Mesendoderm (in vitro differentiated cells): ENCODE data around the gene SLC35F3.

Experiments used
- DNase-seq: peaks from one replicate; pipeline ENCODE4 v3.0.0; 2013
- H2AK5ac ChIP-seq: 2 replicates; pipeline ENCODE4 v1.6.1; 2013; ENCODE audit warnings: low read length, inconsistent platforms
- H2BK120ac ChIP-seq: 2 replicates; pipeline ENCODE4 v1.6.1; 2013; ENCODE audit warnings: low read depth, mild to moderate bottlenecking, low read length, moderate library complexity, mixed read lengths
- H2BK15ac ChIP-seq: replicated peaks from 2 replicates; pipeline ENCODE4 v1.6.1; 2013; ENCODE audit warnings: low read depth, mild to moderate bottlenecking, moderate library complexity
- H2BK5ac ChIP-seq: 2 replicates; pipeline ENCODE4 v1.6.1; 2013; ENCODE audit warnings: low read length, inconsistent platforms
- H3K18ac ChIP-seq: 2 replicates; pipeline ENCODE4 v1.6.1; 2013; ENCODE audit warnings: mild to moderate bottlenecking, low read length, mixed read lengths
- H3K23ac ChIP-seq: one replicate; pipeline ENCODE4 v1.6.1; 2013; ENCODE audit warnings: low read length
- H3K27ac ChIP-seq: 2 replicates; pipeline ENCODE4 v1.5.1; 2013; ENCODE audit warnings: low read depth, mild to moderate bottlenecking, inconsistent platforms, low read length, moderate library complexity
- H3K27me3 ChIP-seq: 2 replicates; pipeline ENCODE4 v1.6.1; 2013; ENCODE audit warnings: low read length, control low read depth, mild to moderate bottlenecking, inconsistent platforms; ENCODE audit not compliant: insufficient read depth, poor library complexity
- H3K36me3 ChIP-seq: 2 replicates; pipeline ENCODE4 v1.6.1; 2013; ENCODE audit warnings: low read length, inconsistent platforms; ENCODE audit not compliant: control insufficient read depth, insufficient read depth
- H3K4ac ChIP-seq: one replicate; pipeline ENCODE4 v1.6.1; 2013; ENCODE audit warnings: low read depth, mild to moderate bottlenecking, low read length, moderate library complexity
- H3K4me1 ChIP-seq: 2 replicates; pipeline ENCODE4 v1.6.1; 2013; ENCODE audit warnings: low read depth, low read length, inconsistent platforms; ENCODE audit not compliant: control insufficient read depth
- H3K4me2 ChIP-seq: 2 replicates; pipeline ENCODE4 v1.6.1; 2013; ENCODE audit warnings: low read length
- H3K4me3 ChIP-seq: 2 replicates; pipeline ENCODE4 v1.5.1; 2013; ENCODE audit warnings: mild to moderate bottlenecking, low read length
- H3K56ac ChIP-seq: one replicate; pipeline ENCODE4 v1.6.1; 2013; ENCODE audit warnings: low read length
- H3K79me1 ChIP-seq: 2 replicates; pipeline ENCODE4 v1.6.1; 2013; ENCODE audit warnings: low read length, inconsistent platforms
- H3K79me2 ChIP-seq: 2 replicates; pipeline ENCODE4 v1.6.1; 2013; ENCODE audit warnings: mild to moderate bottlenecking, low read length; ENCODE audit not compliant: control insufficient read depth, insufficient read depth
- H3K9ac ChIP-seq: 2 replicates; pipeline ENCODE4 v1.6.1; 2013; ENCODE audit warnings: low read length, inconsistent platforms
- H4K5ac ChIP-seq: one replicate; pipeline ENCODE4 v1.6.1; 2013; ENCODE audit warnings: low read length
- H4K8ac ChIP-seq: one replicate; pipeline ENCODE4 v1.6.1; 2013; ENCODE audit warnings: low read depth, mild to moderate bottlenecking, control low read depth, low read length, moderate library complexity
- WGBS: extraction: QIAGEN DNeasy Blood & Tissue Kit; methylation state at CpG from one replicate; pipeline ENCODE4 v1.1.7; 2013; ENCODE audit warnings: low lambda C conversion rate, missing lambda C conversion rate; ENCODE audit not compliant: insufficient coverage; ENCODE audit errors: extremely low coverage; 5-methylcytosine and 5-hydroxymethylcytosine counted together

The SLC35F3 gene

DNA sequence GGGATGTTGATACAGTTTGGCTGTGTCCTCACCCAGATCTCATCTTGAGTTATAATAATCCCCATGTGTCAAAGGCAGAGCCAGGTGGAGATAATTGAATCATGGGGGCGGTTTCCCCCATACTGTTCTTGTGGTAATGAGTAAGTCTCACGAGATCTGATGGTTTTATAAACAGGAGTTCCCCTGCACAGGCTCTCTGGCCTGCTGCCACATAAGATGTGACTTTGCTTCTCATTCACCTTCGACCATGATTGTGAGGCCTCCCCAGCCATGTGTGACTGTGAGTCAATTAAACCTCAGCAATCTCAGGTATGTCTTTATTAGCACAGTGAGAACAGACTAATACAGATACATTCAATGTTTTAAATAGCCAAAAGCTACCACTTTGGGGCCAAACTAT, 41.1 kb downstream of the SLC35F3 start:
- no peaks in the 10 kb centered on the region for H3K79me2 ChIP-seq
- H2BK15ac ChIP-seq, result no peak overlapping the region
- no peaks in the 10 kb centered on the region for H3K27me3 ChIP-seq
- DNase-seq, result no peak
- H3K79me1 ChIP-seq, result no peaks in the 10 kb centered on the region
- no peaks in the 10 kb centered on the region for H3K36me3 ChIP-seq
- no peak overlapping the region for H4K8ac ChIP-seq
- no peak overlapping the region for H2AK5ac ChIP-seq
- H3K18ac ChIP-seq, result no peak overlapping the region
- WGBS, result no CpG with 5 or more reads among the region's 3 CpGs
- no peak overlapping the region for H3K56ac ChIP-seq
- no peak overlapping the region for H2BK5ac ChIP-seq
- no peaks in the 10 kb centered on the region for H3K4me1 ChIP-seq
- H4K5ac ChIP-seq, result no peak overlapping the region
- H3K4me2 ChIP-seq, result no peak overlapping the region
- no peak overlapping the region for H3K4me3 ChIP-seq
- H3K27ac ChIP-seq, result no peak overlapping the region
- no peak overlapping the region for H2BK120ac ChIP-seq
- no peak overlapping the region for H3K9ac ChIP-seq
- no peak overlapping the region for H3K23ac ChIP-seq
- no peak overlapping the region for H3K4ac ChIP-seq

DNA sequence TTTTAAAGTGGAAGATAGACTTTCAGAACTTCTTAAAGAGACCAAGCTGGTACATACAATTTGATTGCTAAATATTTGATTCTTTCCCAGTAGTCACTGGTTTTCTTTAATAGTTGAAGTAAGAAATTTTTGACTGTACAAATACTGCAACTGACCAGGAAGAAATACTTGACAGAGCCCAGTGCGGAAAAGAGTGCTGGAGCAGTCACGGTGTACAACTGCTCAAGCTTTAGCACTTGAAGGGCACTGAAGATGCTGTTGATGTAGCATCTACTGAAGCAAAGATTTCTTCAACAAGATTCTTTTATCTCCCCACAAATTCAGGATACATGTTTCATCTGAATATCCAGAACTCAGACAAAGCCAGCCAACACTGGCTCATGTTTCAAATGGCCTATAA, 41.5 kb downstream of the SLC35F3 start:
- Histone ChIP-seq H4K5ac (no peak overlapping the region), H3K56ac (no peak overlapping the region), H3K27ac (no peak overlapping the region), H2BK120ac (no peak overlapping the region), H3K23ac (no peak overlapping the region), H2BK15ac (no peak overlapping the region), H3K79me1 (no peaks in the 10 kb centered on the region), H3K4ac (no peak overlapping the region), H3K9ac (no peak overlapping the region), H3K4me3 (no peak overlapping the region), H3K4me2 (no peak overlapping the region), H3K4me1 (no peaks in the 10 kb centered on the region), H3K27me3 (no peaks in the 10 kb centered on the region), H3K18ac (no peak overlapping the region), H4K8ac (no peak overlapping the region), H3K79me2 (no peaks in the 10 kb centered on the region), H3K36me3 (no peaks in the 10 kb centered on the region), H2AK5ac (no peak overlapping the region), H2BK5ac (no peak overlapping the region)
- WGBS, result no CpG with 5 or more reads among the region's 2 CpGs
- no peak for DNase-seq

DNA sequence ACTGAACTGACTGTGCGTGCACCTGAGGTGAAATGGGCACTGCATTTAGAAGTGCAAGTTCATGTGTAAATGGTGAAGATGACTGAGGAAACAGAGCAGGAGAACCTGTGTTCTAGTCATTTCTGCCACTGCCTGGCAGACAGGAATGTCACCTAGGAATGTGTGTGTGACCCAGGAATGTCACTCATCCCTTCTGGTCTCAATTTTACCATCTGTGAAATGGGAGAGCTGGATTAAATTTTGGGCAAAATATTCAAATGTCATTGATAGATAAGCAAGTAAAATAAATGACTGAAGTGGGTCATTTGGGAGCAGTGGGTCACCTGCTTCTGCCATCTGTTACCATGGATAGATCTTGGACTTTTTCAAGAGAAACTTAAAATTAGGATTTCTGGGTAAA, 42.2 kb downstream of the SLC35F3 start:
- Histone ChIP-seq H3K9ac (no peak overlapping the region), H4K5ac (no peak overlapping the region), H3K79me1 (no peaks in the 10 kb centered on the region), H3K23ac (no peak overlapping the region), H2AK5ac (no peak overlapping the region), H3K27me3 (no peaks in the 10 kb centered on the region), H3K27ac (no peak overlapping the region), H4K8ac (no peak overlapping the region), H3K4me2 (no peak overlapping the region), H2BK120ac (no peak overlapping the region), H3K79me2 (no peaks in the 10 kb centered on the region), H3K4ac (no peak overlapping the region), H3K4me3 (no peak overlapping the region), H3K56ac (no peak overlapping the region), H3K18ac (no peak overlapping the region), H2BK5ac (no peak overlapping the region), H2BK15ac (no peak overlapping the region), H3K4me1 (no peaks in the 10 kb centered on the region), H3K36me3 (no peaks in the 10 kb centered on the region)
- no peak for DNase-seq
- no CpG with 5 or more reads among the region's 1 CpG for WGBS

DNA sequence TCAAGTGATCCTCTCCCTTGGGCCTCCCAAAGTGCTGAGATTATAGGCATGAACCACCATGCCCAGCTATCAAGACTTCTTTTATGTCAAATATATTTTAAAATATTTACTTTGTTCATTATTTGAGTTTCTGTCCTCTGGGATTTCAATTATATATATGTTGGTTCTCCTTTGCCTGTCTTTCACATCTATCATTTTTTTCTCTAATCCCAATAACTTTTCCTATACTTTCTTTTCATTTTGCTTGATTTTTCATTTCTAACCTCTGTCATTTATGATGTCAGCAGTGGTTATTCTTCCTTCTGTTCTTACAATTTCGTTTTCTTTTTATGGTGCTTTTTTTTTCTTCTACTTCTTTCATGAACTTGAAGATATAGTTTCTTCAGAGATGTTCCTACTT, 47.3 kb downstream of the SLC35F3 start:
- no peak for DNase-seq
- Histone ChIP-seq H2AK5ac (no peak overlapping the region), H3K9ac (no peak overlapping the region), H4K5ac (no peak overlapping the region), H3K27ac (no peak overlapping the region), H3K4me2 (no peak overlapping the region), H2BK15ac (no peak overlapping the region), H3K4me1 (no peaks in the 10 kb centered on the region), H4K8ac (no peak overlapping the region), H3K4me3 (no peak overlapping the region), H3K79me1 (no peaks in the 10 kb centered on the region), H2BK5ac (no peak overlapping the region), H3K79me2 (no peaks in the 10 kb centered on the region), H3K18ac (no peak overlapping the region), H3K4ac (no peak overlapping the region), H3K27me3 (no peaks in the 10 kb centered on the region), H3K36me3 (no peaks in the 10 kb centered on the region), H2BK120ac (no peak overlapping the region), H3K56ac (no peak overlapping the region), H3K23ac (no peak overlapping the region)
- WGBS, result no CpG with 5 or more reads among the region's 1 CpG

DNA sequence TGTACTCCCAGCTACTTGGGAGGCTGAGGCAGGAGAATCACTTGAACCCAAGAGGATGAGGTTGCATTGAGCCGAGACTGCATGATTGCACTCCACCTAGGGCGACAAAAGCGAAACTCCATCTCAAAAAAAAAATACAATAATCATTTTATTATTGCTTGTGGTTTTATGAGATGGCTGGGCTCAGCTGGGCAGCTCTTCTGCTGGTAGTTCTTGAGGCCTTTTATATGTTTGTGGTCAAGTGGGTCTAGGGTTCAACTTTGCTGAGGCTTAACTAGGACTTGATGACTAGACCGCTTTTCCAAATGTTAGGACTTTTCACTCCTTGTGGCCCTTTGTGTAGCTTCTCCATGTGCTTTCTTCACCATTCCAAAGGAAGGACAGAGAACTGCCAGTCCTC, 53.2 kb downstream of the SLC35F3 start:
- H2BK120ac ChIP-seq, result no peak overlapping the region
- H3K9ac ChIP-seq, result no peak overlapping the region
- no peaks in the 10 kb centered on the region for H3K79me2 ChIP-seq
- H2BK5ac ChIP-seq, result no peak overlapping the region
- H3K56ac ChIP-seq, result no peak overlapping the region
- H2BK15ac ChIP-seq, result no peak overlapping the region
- H4K8ac ChIP-seq, result no peak overlapping the region
- no peak overlapping the region for H2AK5ac ChIP-seq
- no peaks in the 10 kb centered on the region for H3K79me1 ChIP-seq
- H3K27ac ChIP-seq, result no peak overlapping the region
- H3K4me3 ChIP-seq, result no peak overlapping the region
- no peaks in the 10 kb centered on the region for H3K36me3 ChIP-seq
- no peak overlapping the region for H3K4me2 ChIP-seq
- H3K23ac ChIP-seq, result no peak overlapping the region
- no peak for DNase-seq
- no CpG with 5 or more reads among the region's 4 CpGs for WGBS
- no peak overlapping the region for H3K18ac ChIP-seq
- no peak overlapping the region for H4K5ac ChIP-seq
- no peaks in the 10 kb centered on the region for H3K27me3 ChIP-seq
- H3K4me1 ChIP-seq, result no peaks in the 10 kb centered on the region
- no peak overlapping the region for H3K4ac ChIP-seq

DNA sequence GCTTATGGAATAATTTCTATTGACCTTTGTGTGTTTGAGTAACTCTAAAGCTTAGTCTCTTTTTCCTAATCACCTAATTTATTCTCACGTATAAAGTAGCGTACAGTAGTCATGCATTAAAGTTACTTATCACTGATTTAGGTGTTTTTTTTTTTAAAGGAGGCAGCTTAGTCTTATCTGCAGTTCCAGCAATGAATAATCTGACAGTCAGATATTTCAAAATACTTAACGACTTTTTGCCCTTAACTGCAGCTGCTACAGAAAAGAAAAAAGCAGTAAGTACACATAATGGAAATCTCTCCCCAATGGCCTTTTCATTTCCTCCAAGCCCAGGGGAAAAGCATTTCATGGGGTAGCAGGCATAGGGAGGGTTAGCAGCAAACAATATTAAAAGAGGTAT, 54.6 kb downstream of the SLC35F3 start:
- Histone ChIP-seq H3K79me2 (no peaks in the 10 kb centered on the region), H3K4me2 (no peak overlapping the region), H2BK120ac (no peak overlapping the region), H3K56ac (no peak overlapping the region), H3K23ac (no peak overlapping the region), H3K36me3 (no peaks in the 10 kb centered on the region), H3K27ac (no peak overlapping the region), H3K79me1 (no peaks in the 10 kb centered on the region), H3K4me3 (no peak overlapping the region), H3K18ac (no peak overlapping the region), H2BK5ac (no peak overlapping the region), H3K4ac (no peak overlapping the region), H3K4me1 (no peaks in the 10 kb centered on the region), H2BK15ac (no peak overlapping the region), H3K27me3 (no peaks in the 10 kb centered on the region), H4K5ac (no peak overlapping the region), H3K9ac (no peak overlapping the region), H2AK5ac (no peak overlapping the region), H4K8ac (no peak overlapping the region)
- DNase-seq, result no peak
- no CpG with 5 or more reads among the region's 3 CpGs for WGBS
